Skeletal muscle tissue (tissue), 4 donors: Measurements from ENCODE around the gene OSBPL3. TPM values are rescaled to one million over a fixed set of nuclear protein-coding genes. Genes with fewer than 3 reads are reported as not detected.

Experiments used
- H3K27ac ChIP-seq: one replicate; pipeline ENCODE4 v1.7.0; 2013; ENCODE audit warnings: mild to moderate bottlenecking, low read depth, low read length, inconsistent platforms
- H3K27me3 ChIP-seq, 3 donors: one replicate each; pipeline ENCODE4 v1.7.0; 2013; ENCODE audit warnings: low read length in 3 of 3; ENCODE audit not compliant: control insufficient read depth in 3 of 3, insufficient read depth in 3 of 3
- H3K36me3 ChIP-seq, 3 donors: one replicate each; pipeline ENCODE4 v1.7.0; 2013; ENCODE audit warnings: low read length in 3 of 3; ENCODE audit not compliant: control insufficient read depth in 3 of 3, insufficient read depth in 3 of 3
- H3K4me1 ChIP-seq, 3 donors: one replicate each; pipeline ENCODE4 v1.7.0; 2013; ENCODE audit warnings: low read length in 3 of 3, mild to moderate bottlenecking in 3 of 3; ENCODE audit not compliant: control insufficient read depth in 3 of 3, insufficient read depth in 3 of 3
- H3K4me3 ChIP-seq, 3 donors: one replicate each; pipeline ENCODE4 v1.7.0; 2013; ENCODE audit warnings: low read length in 3 of 3
- H3K9ac ChIP-seq, 3 donors: one replicate each; pipeline ENCODE4 v1.7.0; 2013; ENCODE audit warnings: low read length in 3 of 3, mild to moderate bottlenecking in 3 of 3, moderate library complexity in 2 of 3, low read depth in 1 of 3
- H3K9me3 ChIP-seq, 3 donors: one replicate each; pipeline ENCODE4 v1.7.0; 2013; ENCODE audit warnings: low read length in 3 of 3; ENCODE audit not compliant: control insufficient read depth in 3 of 3
- total RNA-seq: library from RNA; depleted of rRNA; stranded (reverse); fragments of >200 nt; gene quantifications from one replicate; pipeline ENCODE4 v1.2.3, GENCODE V29; 2014
- donor health status: Osteomylitis.

OSBPL3 gene
- total RNA-seq, 1 donor from 2014 or later, result 2.6 TPM

DNA sequence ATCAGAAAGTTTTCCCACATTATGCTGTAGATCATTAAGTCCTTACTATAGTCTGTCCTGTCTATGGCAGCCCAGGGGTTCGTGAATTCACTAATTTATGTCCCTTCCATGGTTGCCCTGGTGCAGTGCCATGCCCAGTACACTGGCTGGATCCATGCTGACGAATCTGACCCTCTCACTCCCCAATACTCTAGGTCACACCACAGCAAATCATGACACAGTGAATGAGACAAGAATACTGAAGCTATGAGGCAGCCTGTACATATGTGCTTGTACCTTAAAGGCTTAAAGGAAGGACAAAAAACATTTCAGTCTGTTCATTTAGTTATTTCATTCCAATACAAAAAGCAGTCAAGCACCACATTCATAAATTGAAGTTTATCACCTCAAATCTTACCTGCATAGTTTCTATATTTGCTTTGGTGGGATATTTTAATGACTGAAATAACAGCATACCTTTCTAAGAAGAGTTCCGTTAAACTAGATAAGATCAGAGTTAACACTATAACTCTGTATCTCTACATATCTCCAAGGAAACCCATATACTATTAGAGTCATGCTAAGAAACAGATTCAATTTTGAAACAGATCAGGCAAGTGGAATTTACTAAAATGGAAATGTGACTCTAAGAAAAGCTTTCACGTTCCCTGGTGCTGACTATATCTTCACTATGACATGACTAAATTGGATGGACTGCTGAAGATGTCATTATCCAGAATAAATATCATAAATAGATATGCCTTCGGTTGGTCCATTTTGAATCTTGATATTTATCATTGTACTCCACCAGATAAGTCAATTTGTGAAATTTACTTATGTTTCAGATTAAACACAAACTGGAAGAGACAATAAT is 36.7 kb downstream of the OSBPL3 start:
- Histone ChIP-seq H3K27ac (no peak overlapping the region), H3K4me3 (no peak overlapping the region), H3K27me3 (no peaks in the 10 kb centered on the region), H3K9me3 (no peaks in the 10 kb centered on the region), H3K4me1 (no peaks in the 10 kb centered on the region), H3K36me3 (no peaks in the 10 kb centered on the region), H3K9ac (no peak overlapping the region)

DNA sequence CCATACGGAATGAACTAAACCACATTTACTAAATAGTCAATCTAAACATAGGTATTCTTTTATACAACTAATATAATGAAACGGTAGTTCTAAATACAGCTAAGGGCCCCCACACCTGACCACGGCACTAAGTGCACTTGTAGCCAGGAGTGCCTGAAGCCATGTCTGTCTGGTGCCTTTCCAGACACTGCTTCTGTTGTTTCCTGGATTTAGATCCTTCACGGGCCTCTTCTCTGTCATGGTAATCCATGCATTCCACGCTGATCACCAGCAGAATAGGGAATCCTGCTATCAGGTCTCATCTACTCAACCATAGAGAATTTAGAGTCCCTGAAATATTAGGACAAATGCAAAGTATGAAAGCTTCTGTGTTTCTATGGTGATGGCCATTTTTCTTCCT is 37.8 kb downstream of the OSBPL3 start:
- Histone ChIP-seq H3K27ac (no peak overlapping the region), H3K36me3 (no peaks in the 10 kb centered on the region), H3K4me1 (no peaks in the 10 kb centered on the region), H3K9me3 (no peaks in the 10 kb centered on the region), H3K4me3 (no peak overlapping the region), H3K27me3 (no peaks in the 10 kb centered on the region), H3K9ac (no peak overlapping the region)

DNA sequence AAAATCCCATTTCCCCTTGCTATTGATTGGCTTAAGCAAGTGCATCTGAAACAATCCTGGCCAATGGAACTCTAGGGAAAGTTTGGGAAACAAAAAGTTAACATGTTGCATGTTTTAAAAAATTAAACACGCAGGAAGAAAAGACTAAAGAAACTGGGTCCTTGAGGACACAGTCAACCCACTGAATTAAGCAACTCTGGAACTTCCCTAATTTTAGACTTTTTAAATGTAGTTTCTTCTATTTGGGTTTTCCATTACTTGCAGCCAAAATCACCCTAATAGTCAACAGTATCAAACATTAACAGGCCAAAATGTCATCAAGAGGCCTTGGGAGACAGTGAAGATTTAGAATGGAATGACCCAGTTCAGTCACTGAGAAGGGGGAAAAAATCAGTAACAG is 40.6 kb downstream of the OSBPL3 start:
- Histone ChIP-seq H3K36me3 (no peaks in the 10 kb centered on the region), H3K9ac (no peak overlapping the region), H3K4me3 (no peak overlapping the region), H3K27ac (no peak overlapping the region), H3K27me3 (no peaks in the 10 kb centered on the region), H3K4me1 (no peaks in the 10 kb centered on the region), H3K9me3 (no peaks in the 10 kb centered on the region)

DNA sequence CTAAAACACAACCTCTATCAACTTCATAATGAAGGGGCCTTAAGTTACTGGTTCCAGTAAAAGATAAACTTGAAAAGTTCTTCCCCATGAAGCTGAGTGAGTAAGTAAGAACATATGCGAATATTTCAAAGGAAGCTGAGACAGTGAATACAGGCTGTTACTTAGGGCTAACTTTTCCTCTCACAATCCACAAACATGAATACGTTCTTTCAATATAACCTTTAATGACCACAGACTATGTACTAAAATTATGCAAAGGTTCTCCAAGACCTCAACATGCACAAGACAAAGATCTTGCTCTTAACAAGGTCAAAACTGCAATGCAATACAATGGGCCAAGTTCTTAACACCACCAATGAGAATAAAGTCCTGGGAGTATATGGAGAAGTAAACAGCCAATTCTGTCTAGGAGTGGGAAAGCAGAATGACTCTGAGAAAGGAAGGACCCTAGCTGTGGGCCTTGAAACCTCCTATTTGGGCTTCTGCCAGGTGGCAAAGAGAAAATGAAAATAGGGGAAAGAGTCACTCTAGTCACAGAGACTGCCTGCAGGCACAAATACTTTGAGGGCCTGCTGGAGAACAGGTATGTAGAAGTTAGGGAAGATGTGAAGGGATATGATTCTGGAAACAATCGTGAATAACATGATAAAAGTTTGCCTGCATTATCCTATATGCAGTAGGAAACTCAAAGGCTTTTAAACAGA is 43.7 kb downstream of the OSBPL3 start:
- H3K36me3 ChIP-seq, result no peaks in the 10 kb centered on the region
- no peaks in the 10 kb centered on the region for H3K9me3 ChIP-seq
- H3K27ac ChIP-seq, result no peak overlapping the region
- H3K27me3 ChIP-seq, result no peaks in the 10 kb centered on the region
- no peak overlapping the region for H3K9ac ChIP-seq
- H3K4me1 ChIP-seq, result no peaks in the 10 kb centered on the region
- H3K4me3 ChIP-seq, result no peak overlapping the region

DNA sequence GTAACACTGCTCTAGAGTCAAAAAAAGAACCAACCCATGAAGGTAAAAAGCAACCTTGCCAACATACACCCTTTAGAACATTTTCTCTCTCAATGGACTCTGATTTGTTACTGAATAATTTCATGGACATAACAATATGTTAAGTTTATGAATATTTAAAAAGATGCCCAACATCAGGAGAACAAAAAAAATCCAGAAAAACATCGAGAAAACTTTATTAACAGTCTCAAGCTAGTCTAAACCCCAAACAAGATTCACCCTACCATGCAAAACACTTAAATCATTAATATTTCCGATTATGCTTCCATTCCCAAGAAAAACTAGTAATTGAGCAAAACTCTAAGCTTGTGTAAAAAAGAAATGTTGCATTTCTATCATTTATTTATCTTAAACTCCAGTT is 46.7 kb downstream of the OSBPL3 start:
- no peak overlapping the region for H3K4me3 ChIP-seq
- H3K4me1 ChIP-seq, result no peaks in the 10 kb centered on the region
- H3K27me3 ChIP-seq, result no peaks in the 10 kb centered on the region
- no peak overlapping the region for H3K27ac ChIP-seq
- H3K9ac ChIP-seq, result peak overlapping the region in 1 of 3 donors; percentile 26
- no peaks in the 10 kb centered on the region for H3K36me3 ChIP-seq
- H3K9me3 ChIP-seq, result no peaks in the 10 kb centered on the region

DNA sequence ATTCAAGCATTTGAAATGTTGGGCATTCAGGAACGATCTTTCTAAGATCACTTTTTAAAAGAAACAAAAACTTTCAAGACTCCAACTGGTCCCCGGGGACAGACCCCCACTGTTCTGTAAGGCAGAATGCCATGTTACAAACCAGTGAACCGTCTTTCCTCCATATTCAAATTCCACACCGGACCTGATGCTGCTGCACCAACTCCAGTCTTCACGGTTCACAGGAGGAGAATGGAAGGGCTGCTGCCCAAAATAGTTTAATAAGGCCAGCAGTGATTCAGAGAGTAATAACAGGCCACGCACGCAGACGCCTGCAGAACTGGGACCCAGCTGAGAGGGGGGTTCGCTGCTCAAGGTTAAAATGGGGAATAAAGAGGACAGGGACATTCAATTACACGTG is 47.2 kb downstream of the OSBPL3 start:
- H3K4me1 ChIP-seq, result no peaks in the 10 kb centered on the region
- H3K9me3 ChIP-seq, result no peaks in the 10 kb centered on the region
- no peak overlapping the region for H3K4me3 ChIP-seq
- H3K27me3 ChIP-seq, result no peaks in the 10 kb centered on the region
- peak overlapping the region in 1 of 3 donors; percentile 26 for H3K9ac ChIP-seq
- no peak overlapping the region for H3K27ac ChIP-seq
- H3K36me3 ChIP-seq, result no peaks in the 10 kb centered on the region

DNA sequence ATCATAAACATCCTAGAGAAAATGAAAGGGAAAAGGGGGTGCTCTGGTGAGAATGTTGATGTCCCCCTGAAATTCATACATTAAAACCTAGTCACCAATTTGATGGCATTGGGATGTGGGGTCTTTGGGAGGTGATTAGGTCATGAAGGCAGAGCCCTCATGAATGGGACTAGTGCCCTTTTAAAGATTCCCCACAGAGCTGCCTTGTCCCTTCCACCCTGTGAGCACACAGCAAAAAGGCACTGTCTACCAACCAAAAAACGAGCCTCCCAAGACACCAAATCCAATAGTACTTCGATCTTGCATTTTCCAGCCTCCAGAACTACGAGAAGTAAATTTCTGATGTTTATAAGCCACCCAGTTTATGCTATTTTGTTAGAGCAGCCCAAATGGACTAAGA is 47.6 kb downstream of the OSBPL3 start:
- Histone ChIP-seq H3K4me1 (no peaks in the 10 kb centered on the region), H3K4me3 (no peak overlapping the region), H3K9me3 (no peaks in the 10 kb centered on the region), H3K27ac (no peak overlapping the region), H3K27me3 (no peaks in the 10 kb centered on the region), H3K36me3 (no peaks in the 10 kb centered on the region), H3K9ac (no peak overlapping the region)

DNA sequence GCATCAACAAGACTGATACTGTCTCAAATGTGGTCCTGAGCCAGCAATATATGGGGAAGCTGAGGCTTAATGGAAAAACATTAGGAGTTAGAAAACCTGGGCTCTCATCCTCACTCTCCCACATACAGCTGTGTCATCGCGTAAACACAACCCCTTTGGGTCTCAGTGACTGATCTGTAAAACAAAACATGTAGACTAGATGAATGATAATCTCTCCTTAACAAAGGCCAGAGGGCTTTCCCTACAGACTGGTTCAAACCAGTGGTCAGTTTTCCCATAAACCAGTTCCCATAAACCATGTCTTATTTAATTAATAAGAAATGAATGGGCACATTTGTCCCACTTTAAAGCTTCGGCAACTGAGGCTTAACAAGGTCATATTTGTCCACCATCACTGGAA is 48.1 kb downstream of the OSBPL3 start:
- Histone ChIP-seq H3K4me3 (no peak overlapping the region), H3K9ac (no peak overlapping the region), H3K4me1 (no peaks in the 10 kb centered on the region), H3K27me3 (no peaks in the 10 kb centered on the region), H3K27ac (no peak overlapping the region), H3K36me3 (no peaks in the 10 kb centered on the region), H3K9me3 (no peaks in the 10 kb centered on the region)

DNA sequence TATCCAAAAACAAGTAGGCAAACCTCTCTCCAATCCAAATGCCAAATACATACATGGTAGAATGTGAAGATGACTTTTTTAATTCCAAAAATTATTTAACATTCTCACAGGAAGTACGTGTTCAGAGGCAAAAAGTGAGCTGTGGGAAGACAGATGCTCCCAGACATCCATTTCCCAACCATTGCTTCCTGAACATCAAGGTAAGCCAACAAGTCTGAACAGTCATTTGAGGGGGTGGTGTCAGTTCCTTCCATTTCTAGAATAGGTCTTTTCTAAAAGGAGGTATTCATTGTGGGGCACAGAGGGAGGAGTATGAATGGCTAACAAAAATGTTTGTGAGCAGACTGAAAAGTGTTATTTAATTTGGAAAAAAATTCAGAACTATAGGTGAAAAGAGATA is 49.1 kb downstream of the OSBPL3 start:
- H3K36me3 ChIP-seq, result no peaks in the 10 kb centered on the region
- no peak overlapping the region for H3K4me3 ChIP-seq
- H3K27me3 ChIP-seq, result no peaks in the 10 kb centered on the region
- no peaks in the 10 kb centered on the region for H3K9me3 ChIP-seq
- no peak overlapping the region for H3K9ac ChIP-seq
- H3K4me1 ChIP-seq, result no peaks in the 10 kb centered on the region
- no peak overlapping the region for H3K27ac ChIP-seq
